Measurements from ENCODE around the gene GEMIN7. TPM values are rescaled to one million over a fixed set of nuclear protein-coding genes. Genes with fewer than 3 reads are reported as not detected.

The GEMIN7 gene
- total RNA-seq, 4 donors from 2014 or later = 8.8 to 30.3 (median 21.8) TPM

DNA sequence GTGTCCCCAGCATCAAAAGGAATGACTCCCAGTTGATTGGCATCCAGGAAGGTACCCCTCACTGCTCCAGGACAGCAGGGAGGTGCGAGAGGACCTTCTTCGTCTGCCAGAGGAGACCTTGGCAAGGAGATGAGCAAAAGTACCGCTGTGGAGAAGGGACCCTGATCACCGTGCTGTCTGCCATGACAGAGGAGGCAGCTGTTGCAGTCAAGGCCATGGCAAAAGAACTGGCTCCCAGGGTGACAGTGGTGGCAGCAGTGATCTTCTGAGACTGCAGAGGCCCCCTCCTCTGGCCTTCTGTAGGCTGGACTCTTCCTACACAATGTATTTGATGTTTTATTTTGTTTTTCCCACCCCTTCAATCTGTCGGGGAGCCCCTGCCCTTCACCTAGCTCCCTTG is 49.7 kb downstream of the GEMIN7 start:
- no peaks in the 10 kb centered on the region for H3K9me3 ChIP-seq
- TF ChIP-seq EP300 (IDR thresholded peaks at IDR 0.05) = no peak
- TF ChIP-seq, protein P1, sequence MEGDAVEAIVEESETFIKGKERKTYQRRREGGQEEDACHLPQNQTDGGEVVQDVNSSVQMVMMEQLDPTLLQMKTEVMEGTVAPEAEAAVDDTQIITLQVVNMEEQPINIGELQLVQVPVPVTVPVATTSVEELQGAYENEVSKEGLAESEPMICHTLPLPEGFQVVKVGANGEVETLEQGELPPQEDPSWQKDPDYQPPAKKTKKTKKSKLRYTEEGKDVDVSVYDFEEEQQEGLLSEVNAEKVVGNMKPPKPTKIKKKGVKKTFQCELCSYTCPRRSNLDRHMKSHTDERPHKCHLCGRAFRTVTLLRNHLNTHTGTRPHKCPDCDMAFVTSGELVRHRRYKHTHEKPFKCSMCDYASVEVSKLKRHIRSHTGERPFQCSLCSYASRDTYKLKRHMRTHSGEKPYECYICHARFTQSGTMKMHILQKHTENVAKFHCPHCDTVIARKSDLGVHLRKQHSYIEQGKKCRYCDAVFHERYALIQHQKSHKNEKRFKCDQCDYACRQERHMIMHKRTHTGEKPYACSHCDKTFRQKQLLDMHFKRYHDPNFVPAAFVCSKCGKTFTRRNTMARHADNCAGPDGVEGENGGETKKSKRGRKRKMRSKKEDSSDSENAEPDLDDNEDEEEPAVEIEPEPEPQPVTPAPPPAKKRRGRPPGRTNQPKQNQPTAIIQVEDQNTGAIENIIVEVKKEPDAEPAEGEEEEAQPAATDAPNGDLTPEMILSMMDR (IDR thresholded peaks at IDR 0.05) = no peak
- TF ChIP-seq POLR2A (IDR thresholded peaks at IDR 0.05) = no peak
- DNase-seq (ENCODE audit: low spot score in 2 of 2) = no peak
- WGBS, 2 donors = 90 to 91% methylated on average over 5 of the region's 5 CpGs
- no peak overlapping the region for H3K27ac ChIP-seq
- H3K4me3 ChIP-seq = no peak overlapping the region
- H3K27me3 ChIP-seq = no peaks in the 10 kb centered on the region
- H3K4me1 ChIP-seq = no peaks in the 10 kb centered on the region
- peaks cover 0 to 4% (median 0%) of the 10 kb centered on the region in 3 donors for H3K36me3 ChIP-seq

DNA sequence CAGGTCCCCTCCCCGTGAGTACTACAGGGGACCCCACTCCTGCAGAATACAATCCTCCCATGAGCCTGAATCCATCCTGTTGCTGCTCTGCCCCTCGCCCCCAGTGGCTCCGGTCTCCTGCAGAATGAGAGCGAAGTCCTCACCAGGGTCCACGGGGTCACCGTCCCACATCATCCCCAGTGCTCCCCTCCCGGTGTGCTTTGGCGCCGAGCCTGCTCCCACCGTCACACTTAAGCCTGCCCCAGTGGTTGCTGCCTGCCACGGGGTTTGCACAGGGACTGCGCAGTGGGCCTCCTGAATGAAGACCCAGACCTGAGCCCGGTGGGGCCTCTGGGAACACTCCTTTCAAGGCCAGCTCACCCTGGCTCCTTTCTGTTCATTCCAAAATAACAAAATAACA is 51.2 kb downstream of the GEMIN7 start:
- WGBS, 2 donors = 86 to 88% methylated on average over 13 of the region's 13 CpGs

DNA sequence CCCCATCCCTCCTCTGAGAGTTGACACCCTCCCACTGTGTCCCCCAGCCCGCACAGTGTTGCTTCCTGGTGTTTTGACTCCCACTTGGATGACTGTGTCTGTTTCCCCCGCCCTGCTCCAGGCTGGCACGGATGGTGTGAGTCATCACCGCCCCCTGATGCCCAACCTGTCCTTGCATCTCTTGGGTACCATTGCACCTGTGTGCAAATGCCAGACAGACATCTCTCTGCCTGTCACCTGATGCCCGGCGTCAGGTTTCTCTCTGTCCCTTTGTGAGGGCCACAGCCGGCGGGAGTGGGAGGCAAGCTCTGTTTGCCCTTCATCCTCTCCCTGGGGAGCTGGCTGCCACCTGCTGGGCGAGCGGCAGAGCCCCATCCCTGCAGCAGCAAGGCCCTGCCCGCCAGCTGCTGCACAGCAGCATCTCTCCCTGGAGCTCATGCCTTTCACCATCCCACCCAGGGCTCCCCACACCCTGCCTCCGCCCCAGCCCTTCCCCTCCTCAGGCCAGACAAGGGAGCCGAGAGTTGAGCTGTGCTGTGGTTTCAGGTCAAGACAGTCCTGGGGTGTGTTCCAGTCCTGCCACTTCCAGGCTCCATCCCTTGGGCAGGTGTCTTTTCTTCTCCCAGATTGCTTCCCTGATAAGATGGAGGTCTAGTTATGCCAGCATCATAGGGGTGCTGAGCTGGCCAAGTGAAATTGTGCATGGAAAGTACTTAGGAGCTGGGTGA is 52.0 kb downstream of the GEMIN7 start:
- no peak overlapping the region for H3K27ac ChIP-seq
- no peaks in the 10 kb centered on the region for H3K27me3 ChIP-seq
- 57 to 61% methylated on average over 11 to 13 of the region's 13 CpGs for WGBS, 2 donors
- TF ChIP-seq, protein P1 (IDR thresholded peaks at IDR 0.05) = no peak
- TF ChIP-seq EP300 (IDR thresholded peaks at IDR 0.05) (no peak), POLR2A (IDR thresholded peaks at IDR 0.05) (no peak)
- H3K4me3 ChIP-seq = no peak overlapping the region
- no peaks in the 10 kb centered on the region for H3K9me3 ChIP-seq
- no peak for DNase-seq (ENCODE audit: low spot score in 2 of 2)
- peaks cover 0 to 3% (median 0%) of the 10 kb centered on the region in 4 donors for H3K4me1 ChIP-seq
- peaks cover 0 to 4% (median 0%) of the 10 kb centered on the region in 3 donors for H3K36me3 ChIP-seq

More for the DNA sequence above, 51.2 kb downstream of the GEMIN7 start:
- no peak overlapping the region for H3K4me3 ChIP-seq
- peaks cover 0 to 4% (median 0%) of the 10 kb centered on the region in 3 donors for H3K36me3 ChIP-seq
- H3K4me1 ChIP-seq = no peaks in the 10 kb centered on the region
- H3K27ac ChIP-seq = no peak overlapping the region
- no peaks in the 10 kb centered on the region for H3K9me3 ChIP-seq
- H3K27me3 ChIP-seq = no peaks in the 10 kb centered on the region
- no peak for DNase-seq (ENCODE audit: low spot score in 2 of 2)
- TF ChIP-seq EP300 (IDR thresholded peaks at IDR 0.05) (no peak), POLR2A (IDR thresholded peaks at IDR 0.05) (no peak)
- TF ChIP-seq, protein P1 (IDR thresholded peaks at IDR 0.05) = no peak

DNA sequence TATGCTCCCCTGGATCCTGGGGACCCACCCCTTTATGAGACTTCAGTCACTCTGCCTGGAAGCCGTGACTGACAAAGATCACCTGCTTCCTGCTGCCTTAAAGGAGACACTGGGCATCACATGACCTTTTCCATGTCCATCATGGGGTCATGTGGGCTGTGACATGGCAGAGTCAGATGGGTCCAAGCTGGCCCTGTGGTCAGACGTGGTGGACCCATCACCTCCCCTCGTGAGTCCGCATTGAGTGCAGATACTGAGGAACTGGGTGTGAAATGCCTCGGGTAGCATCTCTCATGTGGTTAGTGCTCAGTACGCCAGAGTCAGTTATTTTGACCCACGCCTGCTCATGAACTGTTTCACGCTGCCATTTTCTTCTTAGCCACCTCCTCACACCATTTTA is 54.6 kb downstream of the GEMIN7 start:
- TF ChIP-seq POLR2A (IDR thresholded peaks at IDR 0.05) = no peak
- TF ChIP-seq, protein P1 (IDR thresholded peaks at IDR 0.05) = no peak
- TF ChIP-seq EP300 (IDR thresholded peaks at IDR 0.05) = no peak
- Histone ChIP-seq H3K36me3 (peaks cover 0 to 4% (median 0%) of the 10 kb centered on the region in 3 donors), H3K27ac (no peak overlapping the region), H3K4me3 (no peak overlapping the region), H3K4me1 (peaks cover 0 to 23% (median 3%) of the 10 kb centered on the region in 4 donors), H3K27me3 (no peaks in the 10 kb centered on the region), H3K9me3 (no peaks in the 10 kb centered on the region)
- WGBS, 2 donors = 88% methylated on average over 7 to 8 of the region's 8 CpGs
- DNase-seq (ENCODE audit: low spot score in 2 of 2) = no peak

DNA sequence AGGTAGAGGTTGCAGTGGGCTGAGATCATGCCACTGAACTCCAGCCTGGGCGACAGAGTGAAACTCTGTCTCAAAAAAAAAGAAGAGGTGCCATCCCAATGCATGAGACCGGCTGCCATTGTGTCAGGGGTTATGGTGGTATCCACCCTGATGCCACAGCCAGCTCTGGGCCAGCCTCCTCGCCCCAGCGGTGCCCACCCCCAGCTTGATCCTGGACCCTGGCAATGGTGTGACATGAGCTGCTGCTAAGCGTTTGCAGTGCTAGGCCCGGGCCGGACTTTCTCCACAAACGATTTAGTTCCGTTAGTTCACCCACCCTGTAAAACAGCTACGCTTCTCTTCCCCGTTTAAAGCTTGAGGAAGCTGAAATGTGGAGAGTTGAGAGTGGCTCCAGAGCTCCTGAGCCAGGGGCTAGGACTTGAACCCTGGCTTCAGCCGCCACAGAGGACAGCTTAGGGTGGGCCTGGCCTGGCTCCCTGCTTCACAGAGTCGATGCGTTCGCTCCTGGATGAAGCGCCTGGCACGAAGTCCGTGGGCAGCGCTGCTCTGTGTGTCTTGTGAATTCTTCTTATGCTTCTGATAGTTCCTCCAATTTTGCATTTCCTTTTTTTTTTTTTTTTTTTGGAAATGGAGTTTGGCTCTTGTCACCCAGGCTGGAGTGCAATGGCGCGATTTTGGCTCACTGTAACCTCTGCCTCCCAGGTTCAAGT is 56.3 kb downstream of the GEMIN7 start:
- Histone ChIP-seq H3K27me3 (no peaks in the 10 kb centered on the region), H3K4me3 (no peak overlapping the region), H3K9me3 (no peaks in the 10 kb centered on the region), H3K27ac (no peak overlapping the region), H3K4me1 (peaks cover 0 to 23% (median 3%) of the 10 kb centered on the region in 4 donors), H3K36me3 (peaks cover 0 to 13% (median 0%) of the 10 kb centered on the region in 3 donors)
- WGBS, 2 donors = 91 to 93% methylated on average over 21 of the region's 21 CpGs
- DNase-seq (ENCODE audit: low spot score in 2 of 2) = no peak
- TF ChIP-seq POLR2A (IDR thresholded peaks at IDR 0.05) (no peak), EP300 (IDR thresholded peaks at IDR 0.05) (no peak)
- TF ChIP-seq, protein P1 (IDR thresholded peaks at IDR 0.05) = no peak
